Endothelial cell of umbilical vein (primary cell): Measurements from ENCODE around the gene SRGAP2. TPM values are rescaled to one million over a fixed set of nuclear protein-coding genes. Genes with fewer than 3 reads are reported as not detected.
"Not testable (repeated sequence)": the region's sequence is repeated elsewhere in the genome, so short reads cannot be mapped to it uniquely, and the experiment has no call there.

ENCODE experiments used
- BruUV-seq: library from RNA; stranded (reverse); fragments of 400-500 nt; replicated peaks from 2 replicates; lab custom pipeline; 2021; lab: Mats Ljungman, UMichigan
- CTCF ChIA-PET: fragments of 300-600, 350-600 bp; sonication (Branson Sonifier 250); formaldehyde crosslinking; loops from one replicate; lab custom pipeline; 2021; ENCODE audit warnings: antibody characterized with exemption, inconsistent platforms; lab: Charles Lee
- POLR2A ChIA-PET: fragments of 300-600, 350-600 bp; sonication (Branson Sonifier 250); formaldehyde crosslinking; loops from one replicate; lab custom pipeline; 2021; ENCODE audit warnings: antibody characterized with exemption, inconsistent platforms; lab: Charles Lee
- DNase-seq: peaks from one replicate; pipeline ENCODE4 v3.0.0-alpha.2; 2011; ENCODE audit warnings: low read depth, low spot score
- FAIRE-seq: peaks from 2 replicates; lab custom pipeline; 2011; peaks lifted over from hg19 to GRCh38; lab: Jason Lieb, UNC
- H2AFZ ChIP-seq: 2 replicates; pipeline ENCODE4 v1.6.0; 2012; ENCODE audit warnings: low read depth, low read length, control low read depth, inconsistent platforms
- H3K27ac ChIP-seq: 2 replicates; pipeline ENCODE4 v1.5.1; 2011; ENCODE audit warnings: low read depth, mild to moderate bottlenecking, control low read depth, low read length, moderate library complexity; ENCODE audit not compliant: insufficient read depth
- H3K27me3 ChIP-seq, 2 experiments: 2 replicates each; pipeline versions ENCODE4 v1.6.0 to v1.6.1; 2011; ENCODE audit warnings: low read length in 2 of 2, mixed read lengths in 1 of 2; ENCODE audit not compliant: control insufficient read depth in 2 of 2, insufficient read depth in 2 of 2
- H3K36me3 ChIP-seq, 2 experiments: 2 replicates in 1 of 2; 3 replicates in 1 of 2; pipeline ENCODE4 v1.5.1; 2011; ENCODE audit warnings: low read length in 2 of 2, mild to moderate bottlenecking in 1 of 2, moderate library complexity in 1 of 2; ENCODE audit not compliant: control insufficient read depth in 2 of 2, insufficient read depth in 2 of 2; ENCODE audit errors: extremely low read depth in 1 of 2
- H3K4me1 ChIP-seq: 3 replicates; pipeline ENCODE4 v1.5.1; 2011; ENCODE audit warnings: mild to moderate bottlenecking, low read length; ENCODE audit not compliant: control insufficient read depth, insufficient read depth; ENCODE audit errors: extremely low read depth
- H3K4me2 ChIP-seq: 2 replicates; pipeline ENCODE4 v1.6.1; 2011; ENCODE audit warnings: low read length, control low read depth, mixed read lengths; ENCODE audit not compliant: insufficient read depth
- H3K4me3 ChIP-seq, 3 experiments: fragments of 200-600 bp in 1 of 3; sonication (generic), shearing (Covaris generic) in 1 of 3; replicated peaks in 1 of 3; 2 replicates each; pipeline ENCODE4 v1.5.1; 2011 to 2016; ENCODE audit warnings: control low read depth in 3 of 3, low read length in 3 of 3, mild to moderate bottlenecking in 2 of 3, inconsistent platforms in 1 of 3, low read depth in 1 of 3, moderate library complexity in 1 of 3; ENCODE audit not compliant: insufficient read depth in 1 of 3
- H3K79me2 ChIP-seq: 2 replicates; pipeline ENCODE4 v1.6.0; 2012; ENCODE audit warnings: low read length, inconsistent platforms; ENCODE audit not compliant: control insufficient read depth, insufficient read depth
- H3K9ac ChIP-seq: replicated peaks from 2 replicates; pipeline ENCODE3; 2011; ENCODE audit warnings: low read length, control low read depth; ENCODE audit not compliant: insufficient read depth; ENCODE audit errors: extremely low read depth
- H3K9me1 ChIP-seq: replicated peaks from 3 replicates; pipeline ENCODE4 v1.6.0; 2011; ENCODE audit warnings: mild to moderate bottlenecking, low read length; ENCODE audit not compliant: control insufficient read depth, insufficient read depth; ENCODE audit errors: extremely low read depth
- H3K9me3 ChIP-seq: replicated peaks from 2 replicates; pipeline ENCODE4 v1.5.1; 2012; ENCODE audit warnings: low read length, inconsistent platforms; ENCODE audit not compliant: control insufficient read depth, insufficient read depth
- H4K20me1 ChIP-seq: replicated peaks from 2 replicates; pipeline ENCODE3; 2011; ENCODE audit warnings: mild to moderate bottlenecking, low read length; ENCODE audit not compliant: control insufficient read depth, insufficient read depth; ENCODE audit errors: extremely low read depth
- dilution Hi-C: fragments of 300-500 bp; cut with MboI; formaldehyde crosslinking; loops from one replicate; pipeline ENCODE4 v1.15.0; 2019; ENCODE audit warnings: low sequenced_read_pairs; ENCODE audit not compliant: extremely low pct_ligation_motif_present
- intact Hi-C: fragments of 100-400 bp; cut with micrococcal nuclease; formaldehyde crosslinking; loops from one replicate; pipeline ENCODE4 v1.10.0; 2022
- polyA plus RNA-seq, 4 experiments: library from polyadenylated mRNA; depleted of rRNA in 3 of 4; stranded (reverse) in 3 of 4; unstranded in 1 of 4; fragments of >200 nt; gene quantifications; 2 replicates each; pipeline versions ENCODE4 v1.2.1 to v1.2.3, GENCODE V29; 2011 to 2012; ENCODE audit warnings: missing spikeins in 1 of 4
- total RNA-seq: library from RNA; stranded (reverse); gene quantifications from 2 replicates; pipeline ENCODE4 v1.2.3, GENCODE V29; 2021

The SRGAP2 gene
- total and polyA plus RNA-seq, 2 donors (not counting 3 experiments of a cell fraction or from before 2014, with no cell fraction given): 46.4 to 138 TPM

- POLR2A ChIA-PET, H3K27me3 ChIP-seq, H4K20me1 ChIP-seq, H3K9me3 ChIP-seq, H3K36me3 ChIP-seq, intact Hi-C loops, CTCF ChIA-PET, DNase-seq, H3K27ac ChIP-seq, BruUV-seq, dilution Hi-C loops, H3K79me2 ChIP-seq, H3K4me1 ChIP-seq, H2AFZ ChIP-seq, H3K9ac ChIP-seq, H3K4me3 ChIP-seq, H3K4me2 ChIP-seq, FAIRE-seq, H3K9me1 ChIP-seq: not testable (repeated sequence)
Observed at GRCh38 chr1:206229286-206229685, 25.9 kb downstream of the SRGAP2 start.

DNA sequence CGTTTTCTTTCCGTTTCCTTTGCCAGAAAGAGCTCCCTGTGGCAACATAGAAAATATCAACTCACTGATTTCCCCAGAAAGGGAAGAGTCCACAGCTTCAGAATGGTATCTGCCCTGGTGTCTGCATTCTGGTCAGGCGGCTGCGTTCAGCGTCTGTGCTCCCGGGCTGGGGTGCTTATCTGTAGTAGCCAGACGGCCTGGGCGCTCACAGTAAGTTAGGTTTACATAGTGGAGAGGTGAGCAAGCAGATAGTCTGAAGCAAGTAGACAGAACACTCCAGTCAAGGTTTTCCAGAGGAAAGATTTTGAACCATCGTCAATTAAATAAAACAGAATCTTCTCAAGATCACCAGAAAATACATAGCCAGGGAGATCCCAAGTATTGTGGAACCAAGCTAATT lies 28.6 kb downstream of the SRGAP2 start:
- H3K4me2 ChIP-seq, H3K79me2 ChIP-seq, POLR2A ChIA-PET, FAIRE-seq, dilution Hi-C loops, H3K9ac ChIP-seq, H3K27me3 ChIP-seq, CTCF ChIA-PET, H4K20me1 ChIP-seq, BruUV-seq, H3K4me3 ChIP-seq, DNase-seq, intact Hi-C loops, H3K4me1 ChIP-seq, H2AFZ ChIP-seq, H3K27ac ChIP-seq, H3K9me3 ChIP-seq, H3K36me3 ChIP-seq, H3K9me1 ChIP-seq: not testable (repeated sequence)

DNA sequence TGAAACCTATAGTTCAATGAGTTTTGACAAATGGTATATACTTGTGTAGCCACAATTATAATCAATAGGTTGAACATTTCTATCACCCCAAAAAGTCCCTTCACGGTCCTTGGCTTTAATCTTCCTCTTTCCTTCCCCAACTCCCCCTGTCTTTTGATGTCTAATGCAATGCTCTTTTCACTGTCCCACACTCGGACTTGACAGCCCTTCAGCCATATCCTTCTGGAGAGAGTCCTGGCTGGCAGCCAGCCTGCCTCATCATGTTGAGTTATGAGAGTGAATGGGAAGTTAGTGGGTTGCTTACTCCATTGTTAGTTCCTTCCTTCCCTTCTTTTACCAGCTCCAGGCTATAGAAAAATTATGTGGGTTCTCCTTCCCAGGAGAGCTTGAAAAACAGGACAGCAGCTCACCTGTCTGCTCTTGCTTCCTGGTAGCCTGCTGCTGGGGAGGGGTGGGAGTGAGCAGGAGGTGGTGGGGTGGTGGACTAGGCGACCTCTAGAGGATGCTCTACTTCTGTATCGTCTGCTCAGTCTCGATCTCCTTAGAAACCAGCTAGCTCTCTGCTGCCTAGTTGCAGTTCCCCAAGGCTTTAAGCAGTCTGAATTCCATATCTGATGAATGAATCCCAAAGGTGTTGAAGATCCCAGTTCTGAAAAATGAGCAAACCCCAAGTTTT lies 29.8 kb downstream of the SRGAP2 start:
- FAIRE-seq, H3K4me1 ChIP-seq, H3K9me3 ChIP-seq, BruUV-seq, DNase-seq, H3K9ac ChIP-seq, H3K27me3 ChIP-seq, H3K9me1 ChIP-seq, H3K27ac ChIP-seq, H3K79me2 ChIP-seq, H3K36me3 ChIP-seq, H3K4me3 ChIP-seq, H2AFZ ChIP-seq, CTCF ChIA-PET, intact Hi-C loops, dilution Hi-C loops, POLR2A ChIA-PET, H3K4me2 ChIP-seq, H4K20me1 ChIP-seq: not testable (repeated sequence)

DNA sequence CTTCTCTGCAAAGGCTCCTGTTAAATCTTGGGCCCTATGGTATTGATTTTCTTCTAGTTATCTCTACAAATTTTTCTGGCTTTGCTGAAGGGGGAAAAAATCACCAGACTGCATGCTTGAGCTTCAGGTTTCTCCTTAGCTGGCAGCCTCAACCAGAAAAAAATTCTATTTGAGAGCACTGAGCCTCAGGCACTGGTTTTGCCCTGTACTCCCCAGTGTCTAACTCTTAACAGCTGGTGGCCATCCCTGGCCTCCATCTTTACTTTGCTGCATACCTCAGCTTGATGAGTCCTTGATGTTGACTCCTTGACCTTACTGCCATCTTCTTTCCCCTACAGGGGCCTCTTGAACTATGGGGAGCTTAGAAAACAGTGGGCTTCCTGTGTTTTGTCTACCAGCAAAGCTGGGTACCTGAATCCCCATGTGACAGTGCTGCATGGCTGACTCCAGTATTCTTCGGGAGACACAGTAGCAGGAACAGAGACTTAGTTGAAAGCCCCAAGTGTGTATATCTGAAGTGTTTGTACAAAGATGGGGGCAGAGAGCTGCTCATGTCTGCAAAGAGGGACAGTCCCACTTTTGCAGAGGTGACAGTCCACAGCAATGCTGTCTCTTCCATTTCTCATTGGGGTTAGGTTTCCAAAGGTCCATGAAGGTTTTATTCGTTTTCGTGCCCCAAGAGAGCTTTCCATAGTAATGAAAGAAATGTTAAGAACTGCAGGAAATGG lies 31.0 kb downstream of the SRGAP2 start:
- BruUV-seq, H3K9me3 ChIP-seq, H3K79me2 ChIP-seq, H3K27me3 ChIP-seq, dilution Hi-C loops, H2AFZ ChIP-seq, H3K36me3 ChIP-seq, H3K27ac ChIP-seq, intact Hi-C loops, POLR2A ChIA-PET, DNase-seq, H3K4me3 ChIP-seq, FAIRE-seq, H3K9ac ChIP-seq, H3K4me1 ChIP-seq, H4K20me1 ChIP-seq, H3K4me2 ChIP-seq, CTCF ChIA-PET, H3K9me1 ChIP-seq: not testable (repeated sequence)
